Transverse colon (tissue), 4 donors: ENCODE measurements around the gene POLR3C. TPM values are rescaled to one million over a fixed set of nuclear protein-coding genes. Genes with fewer than 3 reads are reported as not detected.

Experiments used
- DNase-seq: peaks from one replicate; pipeline ENCODE4 v3.0.0-alpha.2; 2019
- H3K27ac ChIP-seq, 4 donors: fragments of 200-600 bp; sonication (generic); 2 replicates each; pipeline ENCODE4 v1.5.1; 2016 to 2018; ENCODE audit warnings: inconsistent platforms in 4 of 4
- H3K27me3 ChIP-seq: fragments of 200-600 bp; sonication (generic); 2 replicates; pipeline ENCODE4 v1.5.1; 2017; ENCODE audit warnings: inconsistent platforms
- H3K36me3 ChIP-seq, 4 donors: fragments of 200-600 bp; sonication (generic); 2 replicates each; pipeline ENCODE4 v1.5.1; 2017 to 2019; ENCODE audit warnings: inconsistent platforms in 4 of 4
- H3K4me1 ChIP-seq, 4 donors: fragments of 200-600 bp; sonication (generic); 2 replicates each; pipeline ENCODE4 v1.5.1; 2017 to 2020; ENCODE audit warnings: inconsistent platforms in 4 of 4
- H3K4me3 ChIP-seq, 4 donors: fragments of 200-600 bp; sonication (generic); 1 replicate in 1 of 4; 2 replicates in 3 of 4; pipeline versions ENCODE4 v1.5.1 to v1.6.1; 2017 to 2019; ENCODE audit warnings: inconsistent platforms in 4 of 4
- H3K9me3 ChIP-seq, 2 donors: fragments of 200-600 bp; sonication (generic); 2 replicates each; pipeline ENCODE4 v1.5.1; 2017 to 2019; ENCODE audit warnings: inconsistent platforms in 2 of 2
- EP300 ChIP-seq: sonication (generic); formaldehyde crosslinking; IDR thresholded peaks from one replicate; pipeline ENCODE4 v1.6.1; 2017; ENCODE audit warnings: antibody characterized with exemption, low read depth
- POLR2A ChIP-seq: fragments of 450-650 bp; IDR thresholded peaks from one replicate; pipeline ENCODE4 v1.6.1; 2016; ENCODE audit warnings: antibody characterized with exemption, mild to moderate bottlenecking, moderate library complexity
- POLR2AphosphoS5 ChIP-seq, 3 donors: sonication (generic); formaldehyde crosslinking; IDR thresholded peaks; one replicate each; pipeline ENCODE4 v1.6.1; 2016; ENCODE audit warnings: antibody characterized with exemption in 3 of 3
- WGBS, 2 donors: methylation state at CpG; one replicate each; pipeline ENCODE4 v1.1.5; 2018; ENCODE audit warnings: low coverage in 1 of 2; 5-methylcytosine and 5-hydroxymethylcytosine counted together
- in situ Hi-C, 4 donors: fragments of 200-750 bp; cut with MboI; loops; one replicate each; pipeline versions ENCODE4 v1.15.0 to v1.15.1; 2017; ENCODE audit warnings: low sequenced_read_pairs in 3 of 4, low pct_ligation_motif_present in 1 of 4, low pct_unique_long_range_greater_than_20kb in 1 of 4
- intact Hi-C: fragments of 100-400 bp; cut with DNase I; formaldehyde crosslinking; loops from one replicate; pipeline ENCODE4 v1.15.1; 2023; ENCODE audit warnings: low total_unique reads
- total RNA-seq, 4 donors: library from RNA; depleted of rRNA; stranded (reverse); fragments of >200 nt; gene quantifications; one replicate each; pipeline ENCODE4 v1.1.0, GENCODE V29; 2016
- TF ChIP-seq, protein P1 (sequence below), 5 experiments: fragments of 200-600 bp in 3 of 5; fragments of 450-650 bp in 2 of 5; sonication (generic) in 3 of 5; IDR thresholded peaks; 1 replicate in 2 of 5; 2 replicates in 3 of 5; pipeline ENCODE4 v1.5.1; 2016 to 2017; ENCODE audit warnings: antibody characterized with exemption in 5 of 5, inconsistent platforms in 3 of 5, mild to moderate bottlenecking in 2 of 5, moderate library complexity in 1 of 5

The POLR3C gene
- total RNA-seq, 4 donors from 2014 or later, result 13.1 to 77.2 (median 29.0) TPM

GRCh38 chr1:145799806-145800205 is 24.2 kb upstream of the POLR3C start:
- Histone ChIP-seq H3K27ac (no peak overlapping the region), H3K9me3 (peaks cover 8 to 9% of the 10 kb centered on the region in 2 donors), H3K4me1 (peaks cover 0 to 15% (median 0%) of the 10 kb centered on the region in 4 donors), H3K36me3 (no peaks in the 10 kb centered on the region), H3K27me3 (no peaks in the 10 kb centered on the region), H3K4me3 (no peak overlapping the region)
- intact Hi-C loops, result no loop called here
- TF ChIP-seq EP300 (no peak), POLR2AphosphoS5 (IDR thresholded peaks at IDR 0.05) (no peak), POLR2A (no peak)
- TF ChIP-seq, protein P1, sequence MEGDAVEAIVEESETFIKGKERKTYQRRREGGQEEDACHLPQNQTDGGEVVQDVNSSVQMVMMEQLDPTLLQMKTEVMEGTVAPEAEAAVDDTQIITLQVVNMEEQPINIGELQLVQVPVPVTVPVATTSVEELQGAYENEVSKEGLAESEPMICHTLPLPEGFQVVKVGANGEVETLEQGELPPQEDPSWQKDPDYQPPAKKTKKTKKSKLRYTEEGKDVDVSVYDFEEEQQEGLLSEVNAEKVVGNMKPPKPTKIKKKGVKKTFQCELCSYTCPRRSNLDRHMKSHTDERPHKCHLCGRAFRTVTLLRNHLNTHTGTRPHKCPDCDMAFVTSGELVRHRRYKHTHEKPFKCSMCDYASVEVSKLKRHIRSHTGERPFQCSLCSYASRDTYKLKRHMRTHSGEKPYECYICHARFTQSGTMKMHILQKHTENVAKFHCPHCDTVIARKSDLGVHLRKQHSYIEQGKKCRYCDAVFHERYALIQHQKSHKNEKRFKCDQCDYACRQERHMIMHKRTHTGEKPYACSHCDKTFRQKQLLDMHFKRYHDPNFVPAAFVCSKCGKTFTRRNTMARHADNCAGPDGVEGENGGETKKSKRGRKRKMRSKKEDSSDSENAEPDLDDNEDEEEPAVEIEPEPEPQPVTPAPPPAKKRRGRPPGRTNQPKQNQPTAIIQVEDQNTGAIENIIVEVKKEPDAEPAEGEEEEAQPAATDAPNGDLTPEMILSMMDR (IDR thresholded peaks at IDR 0.05), result no peak
- DNase-seq, result no peak
- WGBS, 2 donors, result 80 to 90% methylated on average over 2 of the region's 2 CpGs
- in situ Hi-C loops, result no loop called here

DNA sequence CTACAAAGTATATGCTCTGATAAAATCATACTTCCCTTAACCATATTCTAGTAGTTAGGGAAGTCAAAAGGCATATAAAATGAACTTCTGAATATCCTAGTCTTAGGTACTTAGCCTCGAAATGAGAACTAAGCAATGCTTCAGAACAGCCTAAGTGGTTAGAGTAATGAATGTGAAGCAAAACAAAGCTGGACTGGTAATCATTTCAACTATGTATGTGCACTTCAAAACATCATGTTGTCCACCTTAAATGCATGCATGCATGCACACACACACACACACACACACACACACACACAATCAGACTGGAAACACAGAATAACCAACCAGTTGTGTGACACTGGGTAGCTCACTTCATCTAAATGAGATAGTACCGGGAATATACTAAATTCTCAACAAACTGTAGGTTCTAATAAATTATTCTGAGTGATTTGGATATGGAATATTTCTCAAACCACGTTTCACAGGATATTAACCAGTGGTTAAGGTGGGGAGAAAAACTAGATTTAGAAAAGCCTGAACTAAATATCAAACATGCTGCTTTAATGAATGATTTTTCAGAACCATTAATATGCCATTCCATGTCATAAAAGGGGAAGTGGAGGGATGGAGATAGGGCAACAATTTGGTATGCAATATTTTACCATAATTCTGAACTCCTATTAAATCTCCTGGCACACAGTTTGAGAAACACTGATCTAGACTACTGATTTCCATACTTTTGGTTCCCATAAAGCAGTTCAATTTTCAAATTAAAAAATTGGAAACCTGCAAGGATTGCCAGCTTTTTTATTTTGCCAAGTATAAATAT is 19.6 kb upstream of the POLR3C start:
- no peak overlapping the region for H3K27ac ChIP-seq
- H3K9me3 ChIP-seq, result no peaks in the 10 kb centered on the region
- intact Hi-C loops (no loop called here), in situ Hi-C loops (no loop called here)
- TF ChIP-seq POLR2AphosphoS5 (IDR thresholded peaks at IDR 0.05) (no peak), POLR2A (no peak), EP300 (no peak)
- no peaks in the 10 kb centered on the region for H3K36me3 ChIP-seq
- no peak overlapping the region for H3K4me3 ChIP-seq
- no peak for DNase-seq
- H3K27me3 ChIP-seq, result no peaks in the 10 kb centered on the region
- H3K4me1 ChIP-seq, result peaks cover 0 to 17% (median 0%) of the 10 kb centered on the region in 4 donors
- WGBS, 2 donors, result 67 to 87% methylated on average over 3 of the region's 3 CpGs

GRCh38 chr1:145805057-145805456 is 18.9 kb upstream of the POLR3C start:
- H3K27ac ChIP-seq, result no peak overlapping the region
- peaks cover 0 to 17% (median 0%) of the 10 kb centered on the region in 4 donors for H3K4me1 ChIP-seq
- no peaks in the 10 kb centered on the region for H3K9me3 ChIP-seq
- no peak for TF ChIP-seq EP300
- TF ChIP-seq POLR2AphosphoS5 (IDR thresholded peaks at IDR 0.05), result no peak
- TF ChIP-seq, protein P1 (IDR thresholded peaks at IDR 0.05), result no peak
- TF ChIP-seq POLR2A, result no peak
- no peak overlapping the region for H3K4me3 ChIP-seq
- no peak for DNase-seq
- in situ Hi-C loops, result no loop called here
- no peaks in the 10 kb centered on the region for H3K36me3 ChIP-seq
- intact Hi-C loops, result no loop called here
- WGBS, 2 donors, result 78 to 82% methylated on average over 1 of the region's 1 CpG
- H3K27me3 ChIP-seq, result no peaks in the 10 kb centered on the region

DNA sequence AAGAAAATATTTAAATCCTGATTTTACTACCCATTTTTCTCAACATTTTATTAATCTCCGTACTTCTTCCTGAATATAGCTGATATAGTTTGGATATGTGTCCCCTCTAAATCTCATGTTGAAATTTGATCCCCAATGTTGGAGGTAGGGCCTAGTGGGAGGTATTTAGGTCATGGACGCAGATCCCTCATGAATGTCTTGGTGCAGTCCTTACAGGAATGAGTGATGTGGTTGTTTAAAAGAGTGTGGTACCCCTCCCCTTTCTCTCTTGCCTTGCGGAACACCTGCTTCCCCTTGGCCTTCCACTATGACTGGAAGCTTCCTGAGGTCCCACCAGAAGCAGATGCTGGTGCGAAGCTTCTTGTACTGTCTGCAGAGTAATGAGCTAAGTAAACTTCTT is 17.6 kb upstream of the POLR3C start:
- in situ Hi-C loops, result no loop called here
- TF ChIP-seq, protein P1 (IDR thresholded peaks at IDR 0.05), result no peak
- no peak for TF ChIP-seq POLR2A
- TF ChIP-seq POLR2AphosphoS5 (IDR thresholded peaks at IDR 0.05), result no peak
- intact Hi-C loops, result no loop called here
- H3K27ac ChIP-seq, result no peak overlapping the region
- no peak for DNase-seq
- no peaks in the 10 kb centered on the region for H3K27me3 ChIP-seq
- 95 to 97% methylated on average over 4 of the region's 4 CpGs for WGBS, 2 donors
- no peaks in the 10 kb centered on the region for H3K9me3 ChIP-seq
- H3K36me3 ChIP-seq, result no peaks in the 10 kb centered on the region
- no peak overlapping the region for H3K4me3 ChIP-seq
- peaks cover 0 to 17% (median 0%) of the 10 kb centered on the region in 4 donors for H3K4me1 ChIP-seq
